ENCODE measurements around the gene PAK6.

Gene PAK6

DNA sequence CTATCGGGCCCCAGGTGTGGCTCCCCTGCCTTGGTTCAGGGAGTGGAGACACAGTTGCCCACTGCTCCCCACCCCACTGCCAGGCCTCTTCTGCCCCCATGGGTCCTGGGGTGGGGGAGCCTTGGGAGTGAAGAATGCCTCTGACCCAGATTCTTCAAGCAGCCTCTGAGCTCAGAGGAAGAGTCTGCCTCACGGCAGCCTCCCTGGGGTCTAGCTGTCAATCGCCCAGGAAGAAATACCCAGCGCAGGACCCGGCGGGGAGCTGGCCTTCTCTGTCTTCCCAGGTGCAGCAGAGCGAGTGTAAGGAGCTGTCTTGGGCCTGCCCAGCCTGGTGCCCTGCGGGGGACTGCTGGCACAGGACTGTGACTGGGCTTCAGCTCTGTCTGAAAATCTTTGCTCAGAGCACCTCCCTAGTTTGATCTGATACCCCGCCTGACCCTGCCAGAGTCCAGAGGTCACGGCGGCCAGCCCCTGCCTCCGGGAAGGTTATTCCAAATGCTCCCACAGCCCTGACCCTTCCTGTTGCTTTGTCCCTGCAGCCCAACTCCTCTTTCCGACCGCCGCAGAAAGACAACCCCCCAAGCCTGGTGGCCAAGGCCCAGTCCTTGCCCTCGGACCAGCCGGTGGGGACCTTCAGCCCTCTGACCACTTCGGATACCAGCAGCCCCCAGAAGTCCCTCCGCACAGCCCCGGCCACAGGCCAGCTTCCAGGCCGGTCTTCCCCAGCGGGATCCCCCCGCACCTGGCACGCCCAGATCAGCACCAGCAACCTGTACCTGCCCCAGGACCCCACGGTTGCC, 33.0 kb downstream of the PAK6 start:
- Histone ChIP-seq H3K9me2 (replicated peaks; ENCODE audit: control insufficient read depth, low read length) (no peaks in the 10 kb centered on the region), H3K27ac (ENCODE audit: low read depth, low read length) (no peak overlapping the region), H3K4me2 (ENCODE audit: low read length) (no peak overlapping the region), H3K36me3 (ENCODE audit: control insufficient read depth, low read length) (no peaks in the 10 kb centered on the region), H3K9me3 (ENCODE audit: control insufficient read depth, insufficient read depth, low read length) (no peaks in the 10 kb centered on the region), H3K4me3 (ENCODE audit: low read length) (no peak overlapping the region), H3K79me2 (ENCODE audit: control insufficient read depth, low read length) (no peaks in the 10 kb centered on the region), H3K27me3 (ENCODE audit: control insufficient read depth, low read length) (peaks cover 6% of the 10 kb centered on the region; the same call in 1 of the 2 replicates), H3F3A (ENCODE audit: control insufficient read depth, insufficient read depth) (no peaks in the 10 kb centered on the region), H3K4me1 (ENCODE audit: control insufficient read depth, low read length) (peaks cover 12% of the 10 kb centered on the region), H4K20me1 (ENCODE audit: control insufficient read depth, insufficient read depth, low read depth, low read length) (no peaks in the 10 kb centered on the region)
- TF ChIP-seq, protein P1, sequence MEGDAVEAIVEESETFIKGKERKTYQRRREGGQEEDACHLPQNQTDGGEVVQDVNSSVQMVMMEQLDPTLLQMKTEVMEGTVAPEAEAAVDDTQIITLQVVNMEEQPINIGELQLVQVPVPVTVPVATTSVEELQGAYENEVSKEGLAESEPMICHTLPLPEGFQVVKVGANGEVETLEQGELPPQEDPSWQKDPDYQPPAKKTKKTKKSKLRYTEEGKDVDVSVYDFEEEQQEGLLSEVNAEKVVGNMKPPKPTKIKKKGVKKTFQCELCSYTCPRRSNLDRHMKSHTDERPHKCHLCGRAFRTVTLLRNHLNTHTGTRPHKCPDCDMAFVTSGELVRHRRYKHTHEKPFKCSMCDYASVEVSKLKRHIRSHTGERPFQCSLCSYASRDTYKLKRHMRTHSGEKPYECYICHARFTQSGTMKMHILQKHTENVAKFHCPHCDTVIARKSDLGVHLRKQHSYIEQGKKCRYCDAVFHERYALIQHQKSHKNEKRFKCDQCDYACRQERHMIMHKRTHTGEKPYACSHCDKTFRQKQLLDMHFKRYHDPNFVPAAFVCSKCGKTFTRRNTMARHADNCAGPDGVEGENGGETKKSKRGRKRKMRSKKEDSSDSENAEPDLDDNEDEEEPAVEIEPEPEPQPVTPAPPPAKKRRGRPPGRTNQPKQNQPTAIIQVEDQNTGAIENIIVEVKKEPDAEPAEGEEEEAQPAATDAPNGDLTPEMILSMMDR (IDR thresholded peaks at IDR 0.05; ENCODE audit: low read depth, low read length, poor library complexity, severe bottlenecking) = no peak
- TF ChIP-seq EZH2phosphoT487 (IDR thresholded peaks at IDR 0.05; ENCODE audit: borderline replicate concordance, low read length) = no peak

DNA sequence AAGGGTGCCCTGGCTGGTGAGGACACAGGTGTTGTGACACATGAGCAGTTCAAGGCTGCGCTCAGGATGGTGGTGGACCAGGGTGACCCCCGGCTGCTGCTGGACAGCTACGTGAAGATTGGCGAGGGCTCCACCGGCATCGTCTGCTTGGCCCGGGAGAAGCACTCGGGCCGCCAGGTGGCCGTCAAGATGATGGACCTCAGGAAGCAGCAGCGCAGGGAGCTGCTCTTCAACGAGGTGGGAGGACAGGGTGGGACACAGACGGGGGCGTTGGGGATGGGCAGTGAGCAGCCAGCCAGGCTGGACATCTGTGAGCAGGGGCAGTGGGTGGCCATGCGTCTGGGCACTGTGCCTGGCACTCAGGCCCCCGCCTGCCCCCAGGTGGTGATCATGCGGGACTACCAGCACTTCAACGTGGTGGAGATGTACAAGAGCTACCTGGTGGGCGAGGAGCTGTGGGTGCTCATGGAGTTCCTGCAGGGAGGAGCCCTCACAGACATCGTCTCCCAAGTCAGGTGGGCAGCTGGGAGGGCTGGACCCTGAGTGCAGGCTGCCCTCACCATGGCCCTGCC, 33.7 kb downstream of the PAK6 start:
- no peaks in the 10 kb centered on the region for H3K36me3 ChIP-seq (ENCODE audit: control insufficient read depth, low read length)
- no peak overlapping the region for H3K27ac ChIP-seq (ENCODE audit: low read depth, low read length)
- H3K4me2 ChIP-seq (ENCODE audit: low read length) = no peak overlapping the region
- H3K4me3 ChIP-seq (ENCODE audit: low read length) = no peak overlapping the region
- H3K4me1 ChIP-seq (ENCODE audit: control insufficient read depth, low read length) = peaks cover 18% of the 10 kb centered on the region
- H3F3A ChIP-seq (ENCODE audit: control insufficient read depth, insufficient read depth) = no peaks in the 10 kb centered on the region
- no peak for TF ChIP-seq EZH2phosphoT487 (IDR thresholded peaks at IDR 0.05; ENCODE audit: borderline replicate concordance, low read length)
- TF ChIP-seq, protein P1 (IDR thresholded peaks at IDR 0.05; ENCODE audit: low read depth, low read length, poor library complexity, severe bottlenecking) = no peak
- H4K20me1 ChIP-seq (ENCODE audit: control insufficient read depth, insufficient read depth, low read depth, low read length) = no peaks in the 10 kb centered on the region
- no peaks in the 10 kb centered on the region for H3K9me2 ChIP-seq (replicated peaks; ENCODE audit: control insufficient read depth, low read length)
- H3K27me3 ChIP-seq (ENCODE audit: control insufficient read depth, low read length) = peaks cover 11% of the 10 kb centered on the region
- no peaks in the 10 kb centered on the region for H3K9me3 ChIP-seq (ENCODE audit: control insufficient read depth, insufficient read depth, low read length)
- H3K79me2 ChIP-seq (ENCODE audit: control insufficient read depth, low read length) = no peaks in the 10 kb centered on the region

DNA sequence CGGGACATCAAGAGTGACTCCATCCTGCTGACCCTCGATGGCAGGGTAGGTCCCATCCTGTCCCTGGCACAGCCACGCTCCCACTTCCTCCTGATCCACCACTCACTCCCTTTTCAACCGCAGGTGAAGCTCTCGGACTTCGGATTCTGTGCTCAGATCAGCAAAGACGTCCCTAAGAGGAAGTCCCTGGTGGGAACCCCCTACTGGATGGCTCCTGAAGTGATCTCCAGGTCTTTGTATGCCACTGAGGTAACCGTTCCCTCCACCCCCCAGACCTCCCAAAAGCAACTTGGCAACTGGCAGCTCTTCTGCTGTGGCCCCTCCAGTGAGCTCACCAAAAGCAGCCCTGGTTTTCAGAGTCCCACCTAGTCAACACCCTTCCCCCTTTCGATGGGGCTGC, 34.6 kb downstream of the PAK6 start:
- TF ChIP-seq, protein P1 (IDR thresholded peaks at IDR 0.05; ENCODE audit: low read depth, low read length, poor library complexity, severe bottlenecking) = no peak
- TF ChIP-seq EZH2phosphoT487 (IDR thresholded peaks at IDR 0.05; ENCODE audit: borderline replicate concordance, low read length) = no peak
- H3K4me2 ChIP-seq (ENCODE audit: low read length) = no peak overlapping the region
- no peaks in the 10 kb centered on the region for H3F3A ChIP-seq (ENCODE audit: control insufficient read depth, insufficient read depth)
- H3K9me2 ChIP-seq (replicated peaks; ENCODE audit: control insufficient read depth, low read length) = no peaks in the 10 kb centered on the region
- no peaks in the 10 kb centered on the region for H3K36me3 ChIP-seq (ENCODE audit: control insufficient read depth, low read length)
- no peak overlapping the region for H3K27ac ChIP-seq (ENCODE audit: low read depth, low read length)
- H3K4me1 ChIP-seq (ENCODE audit: control insufficient read depth, low read length) = peaks cover 25% of the 10 kb centered on the region
- no peak overlapping the region for H3K4me3 ChIP-seq (ENCODE audit: low read length)
- H3K79me2 ChIP-seq (ENCODE audit: control insufficient read depth, low read length) = no peaks in the 10 kb centered on the region
- H3K9me3 ChIP-seq (ENCODE audit: control insufficient read depth, insufficient read depth, low read length) = no peaks in the 10 kb centered on the region
- no peaks in the 10 kb centered on the region for H4K20me1 ChIP-seq (ENCODE audit: control insufficient read depth, insufficient read depth, low read depth, low read length)
- peaks cover 18% of the 10 kb centered on the region for H3K27me3 ChIP-seq (ENCODE audit: control insufficient read depth, low read length)
